ENCODE results near the gene OCA2. TPM values are rescaled to one million over a fixed set of nuclear protein-coding genes. Genes with fewer than 3 reads are reported as not detected.

The OCA2 gene
- polyA plus RNA-seq, 1 donor from 2014 or later = 0.97 TPM

DNA sequence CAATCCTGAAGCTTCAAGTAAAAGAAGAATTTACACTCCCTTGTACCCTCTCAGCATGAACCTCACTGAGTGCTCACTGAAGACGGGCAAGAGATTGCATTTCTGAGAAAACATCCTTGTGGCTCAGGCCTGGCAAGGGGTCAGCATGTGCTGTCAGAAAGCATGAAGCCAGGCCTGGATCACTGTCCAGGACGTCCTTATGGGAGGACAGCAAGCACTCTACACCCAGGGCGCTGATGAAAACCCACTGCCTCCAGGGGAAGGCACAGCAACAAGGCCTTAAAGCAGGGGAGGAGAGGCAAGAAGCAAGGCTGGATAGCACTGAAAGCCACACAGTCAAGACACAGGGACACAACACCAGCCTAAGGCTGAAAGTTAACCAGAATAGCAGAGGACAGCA is 315.4 kb downstream of the OCA2 start:
- Histone ChIP-seq H3F3A (ENCODE audit: insufficient read depth, low read length, poor library complexity, severe bottlenecking) (no peaks in the 10 kb centered on the region), H3K4me3 (ENCODE audit: low read length) (no peak overlapping the region), H3K27me3 (ENCODE audit: insufficient read depth, low read depth, low read length) (no peaks in the 10 kb centered on the region), H2AFZ (ENCODE audit: low read depth, low read length) (no peak overlapping the region), H3K79me2 (replicated peaks; ENCODE audit: insufficient read depth, low read length) (no peaks in the 10 kb centered on the region), H3K9me2 (ENCODE audit: insufficient read depth, low read length) (no peaks in the 10 kb centered on the region), H3K9me3 (ENCODE audit: low read length) (no peaks in the 10 kb centered on the region), H3K9ac (ENCODE audit: low read length) (no peak overlapping the region), H3K27ac (ENCODE audit: low read length) (no peak overlapping the region), H4K20me1 (ENCODE audit: insufficient read depth) (no peaks in the 10 kb centered on the region), H3K36me3 (ENCODE audit: insufficient read depth, low read length) (no peaks in the 10 kb centered on the region), H3K4me2 (ENCODE audit: low read length) (no peak overlapping the region)
- no peak for TF ChIP-seq REST (IDR thresholded peaks at IDR 0.05; ENCODE audit: borderline replicate concordance)
- TF ChIP-seq TAF1 (IDR thresholded peaks at IDR 0.05; ENCODE audit: low read depth) = no peak
- no peak for TF ChIP-seq MXI1 (conservative IDR thresholded peaks at IDR 0.05; ENCODE audit: poor library complexity, severe bottlenecking)
- no peak for TF ChIP-seq SMC3 (conservative IDR thresholded peaks at IDR 0.05; ENCODE audit: poor library complexity)
- TF ChIP-seq RAD21 (conservative IDR thresholded peaks at IDR 0.05) = no peak
- no peak for TF ChIP-seq EP300 (conservative IDR thresholded peaks at IDR 0.05; ENCODE audit: poor library complexity, severe bottlenecking)
- TF ChIP-seq POLR2AphosphoS5 (IDR thresholded peaks at IDR 0.05) = no peak

DNA sequence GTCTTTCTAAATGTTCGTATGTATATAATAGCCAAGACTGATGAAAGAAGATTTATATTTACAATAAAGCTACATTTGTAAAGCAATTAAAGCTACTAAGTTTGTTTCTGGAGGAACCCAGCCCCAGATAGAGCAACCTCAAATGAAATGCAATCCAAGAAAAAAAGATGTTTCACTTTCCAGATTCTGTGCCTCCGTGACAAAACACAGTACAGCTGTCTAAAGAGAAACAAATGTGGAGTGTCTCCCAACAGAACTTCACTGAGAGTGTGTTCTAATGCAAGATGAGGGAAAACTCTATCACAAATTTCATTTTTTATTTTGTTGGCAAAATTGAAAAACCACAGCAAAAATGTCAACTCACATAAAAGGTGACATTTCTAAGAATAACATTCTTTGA is 317.0 kb downstream of the OCA2 start:
- Histone ChIP-seq H4K20me1 (ENCODE audit: insufficient read depth) (no peaks in the 10 kb centered on the region), H3K9me3 (ENCODE audit: low read length) (no peaks in the 10 kb centered on the region), H3F3A (ENCODE audit: insufficient read depth, low read length, poor library complexity, severe bottlenecking) (no peaks in the 10 kb centered on the region), H3K79me2 (replicated peaks; ENCODE audit: insufficient read depth, low read length) (no peaks in the 10 kb centered on the region), H3K9me2 (ENCODE audit: insufficient read depth, low read length) (no peaks in the 10 kb centered on the region), H2AFZ (ENCODE audit: low read depth, low read length) (no peak overlapping the region), H3K27me3 (ENCODE audit: insufficient read depth, low read depth, low read length) (no peaks in the 10 kb centered on the region), H3K27ac (ENCODE audit: low read length) (no peak overlapping the region), H3K9ac (ENCODE audit: low read length) (no peak overlapping the region), H3K4me2 (ENCODE audit: low read length) (no peak overlapping the region), H3K4me3 (ENCODE audit: low read length) (no peak overlapping the region), H3K36me3 (ENCODE audit: insufficient read depth, low read length) (no peaks in the 10 kb centered on the region)
- TF ChIP-seq CTCF (IDR thresholded peaks at IDR 0.05; ENCODE audit: poor library complexity, severe bottlenecking) (no peak), RAD21 (conservative IDR thresholded peaks at IDR 0.05) (no peak), EZH2 (IDR thresholded peaks at IDR 0.05; ENCODE audit: borderline replicate concordance, insufficient read depth, low read length, poor library complexity, severe bottlenecking) (no peak), SMC3 (conservative IDR thresholded peaks at IDR 0.05; ENCODE audit: poor library complexity) (no peak), MXI1 (conservative IDR thresholded peaks at IDR 0.05; ENCODE audit: poor library complexity, severe bottlenecking) (no peak), POLR2AphosphoS5 (IDR thresholded peaks at IDR 0.05) (no peak), TAF1 (IDR thresholded peaks at IDR 0.05; ENCODE audit: low read depth) (no peak), EP300 (conservative IDR thresholded peaks at IDR 0.05; ENCODE audit: poor library complexity, severe bottlenecking) (no peak), REST (IDR thresholded peaks at IDR 0.05; ENCODE audit: borderline replicate concordance) (no peak)

Data from neural cell (in vitro differentiated cells).